ENCODE results near the gene RBPJ.

Gene RBPJ

DNA sequence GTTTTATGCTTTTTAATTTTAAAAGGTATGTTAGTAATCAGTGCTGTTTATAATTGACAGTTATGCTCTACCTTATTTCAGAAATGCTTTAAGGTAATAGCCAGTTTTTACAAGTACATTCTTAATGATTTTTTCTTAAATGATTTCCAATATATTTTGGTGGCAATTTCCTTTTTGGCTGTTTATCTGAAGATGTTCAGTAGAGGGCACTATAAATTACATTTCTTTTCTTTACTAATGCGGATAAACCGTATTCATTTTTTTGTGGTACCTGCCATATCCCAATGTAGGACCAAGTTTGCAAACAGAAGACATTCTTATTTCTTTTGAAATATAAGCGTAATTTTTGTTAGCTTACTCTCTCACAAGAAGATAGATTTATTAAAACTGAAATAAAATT lies 104.0 kb downstream of the RBPJ start:
- no peak overlapping the region for H3K4me3 ChIP-seq (ENCODE audit: low read depth, low read length, poor library complexity, severe bottlenecking)
- H3K9me2 ChIP-seq (ENCODE audit: low read depth, low read length): no peaks in the 10 kb centered on the region
- H4K20me1 ChIP-seq (ENCODE audit: insufficient read depth, low read length): no peaks in the 10 kb centered on the region
- H3K27ac ChIP-seq (ENCODE audit: low read depth, low read length, poor library complexity, severe bottlenecking): no peak overlapping the region
- no peak overlapping the region for H3K9ac ChIP-seq (ENCODE audit: low read length)
- H2AFZ ChIP-seq (ENCODE audit: low read length): no peak overlapping the region
- no peak overlapping the region for H3K4me2 ChIP-seq (ENCODE audit: low read length)
- H3K79me2 ChIP-seq (ENCODE audit: insufficient read depth, low read length): no peaks in the 10 kb centered on the region
- H3K36me3 ChIP-seq (ENCODE audit: insufficient read depth, low read length): peaks cover 31% of the 10 kb centered on the region
- TF ChIP-seq EZH2 (IDR thresholded peaks at IDR 0.05; ENCODE audit: borderline replicate concordance, low read length): no peak
- TF ChIP-seq CTCF (IDR thresholded peaks at IDR 0.05; ENCODE audit: low read length): no peak
- H3K4me1 ChIP-seq (ENCODE audit: insufficient read depth, low read length, severe bottlenecking): no peaks in the 10 kb centered on the region
- no peaks in the 10 kb centered on the region for H3F3A ChIP-seq (ENCODE audit: insufficient read depth, low read length)
- H3K27me3 ChIP-seq (ENCODE audit: insufficient read depth, low read length): no peaks in the 10 kb centered on the region
- no peaks in the 10 kb centered on the region for H3K9me3 ChIP-seq (ENCODE audit: low read length)

DNA sequence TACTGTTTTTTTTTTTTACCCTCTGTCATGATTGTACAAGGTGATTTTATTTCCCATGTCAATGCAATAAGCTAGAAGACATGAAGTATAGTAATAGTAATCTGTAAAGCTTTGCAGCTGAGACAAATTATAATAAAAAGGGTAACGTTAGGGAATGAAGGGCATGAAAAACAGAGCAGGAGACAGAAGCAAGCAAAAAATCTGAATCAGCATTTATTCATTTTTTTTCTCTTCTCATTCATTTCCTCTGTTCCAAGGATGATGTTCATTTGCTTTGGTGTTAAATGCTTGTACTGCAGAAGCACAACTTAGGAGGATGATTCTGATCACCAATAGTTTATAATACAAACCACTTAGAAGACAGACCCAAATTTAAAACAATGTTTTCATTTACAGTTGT lies 105.1 kb downstream of the RBPJ start:
- H3K4me1 ChIP-seq (ENCODE audit: insufficient read depth, low read length, severe bottlenecking): no peaks in the 10 kb centered on the region
- H3K9me3 ChIP-seq (ENCODE audit: low read length): no peaks in the 10 kb centered on the region
- H3K27ac ChIP-seq (ENCODE audit: low read depth, low read length, poor library complexity, severe bottlenecking): no peak overlapping the region
- H3K36me3 ChIP-seq (ENCODE audit: insufficient read depth, low read length): peaks cover 24% of the 10 kb centered on the region
- H3K4me2 ChIP-seq (ENCODE audit: low read length): no peak overlapping the region
- no peak overlapping the region for H2AFZ ChIP-seq (ENCODE audit: low read length)
- H3K9me2 ChIP-seq (ENCODE audit: low read depth, low read length): no peaks in the 10 kb centered on the region
- TF ChIP-seq CTCF (IDR thresholded peaks at IDR 0.05; ENCODE audit: low read length) (no peak), EZH2 (IDR thresholded peaks at IDR 0.05; ENCODE audit: borderline replicate concordance, low read length) (no peak)
- no peak overlapping the region for H3K4me3 ChIP-seq (ENCODE audit: low read depth, low read length, poor library complexity, severe bottlenecking)
- H3K79me2 ChIP-seq (ENCODE audit: insufficient read depth, low read length): no peaks in the 10 kb centered on the region
- no peaks in the 10 kb centered on the region for H4K20me1 ChIP-seq (ENCODE audit: insufficient read depth, low read length)
- no peak overlapping the region for H3K9ac ChIP-seq (ENCODE audit: low read length)
- no peaks in the 10 kb centered on the region for H3F3A ChIP-seq (ENCODE audit: insufficient read depth, low read length)
- no peaks in the 10 kb centered on the region for H3K27me3 ChIP-seq (ENCODE audit: insufficient read depth, low read length)

DNA sequence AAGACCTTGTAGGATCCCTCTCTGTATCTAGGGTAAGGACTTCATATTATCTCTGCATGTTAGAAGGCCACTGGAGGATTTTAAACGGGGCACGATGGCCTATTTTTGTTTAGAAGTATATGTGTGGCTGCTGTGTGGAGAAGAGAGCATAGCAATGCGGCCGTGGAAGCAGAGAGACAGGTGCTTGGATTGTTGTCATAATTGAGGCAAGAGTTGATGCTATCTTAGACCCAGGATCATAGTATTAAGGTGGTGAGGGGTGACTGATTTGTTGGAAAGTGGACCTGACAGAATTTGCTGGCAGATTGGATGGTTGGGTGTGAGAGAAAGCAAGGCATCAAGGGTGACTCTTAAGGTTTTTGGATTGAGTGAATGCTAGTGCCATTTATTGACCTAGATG lies 106.1 kb downstream of the RBPJ start:
- H3K4me1 ChIP-seq (ENCODE audit: insufficient read depth, low read length, severe bottlenecking): no peaks in the 10 kb centered on the region
- no peak overlapping the region for H2AFZ ChIP-seq (ENCODE audit: low read length)
- no peaks in the 10 kb centered on the region for H3K9me2 ChIP-seq (ENCODE audit: low read depth, low read length)
- TF ChIP-seq EZH2 (IDR thresholded peaks at IDR 0.05; ENCODE audit: borderline replicate concordance, low read length) (no peak), CTCF (IDR thresholded peaks at IDR 0.05; ENCODE audit: low read length) (no peak)
- H3K4me3 ChIP-seq (ENCODE audit: low read depth, low read length, poor library complexity, severe bottlenecking): no peak overlapping the region
- H3K4me2 ChIP-seq (ENCODE audit: low read length): no peak overlapping the region
- no peaks in the 10 kb centered on the region for H3F3A ChIP-seq (ENCODE audit: insufficient read depth, low read length)
- no peaks in the 10 kb centered on the region for H4K20me1 ChIP-seq (ENCODE audit: insufficient read depth, low read length)
- peaks cover 22% of the 10 kb centered on the region for H3K36me3 ChIP-seq (ENCODE audit: insufficient read depth, low read length)
- no peak overlapping the region for H3K27ac ChIP-seq (ENCODE audit: low read depth, low read length, poor library complexity, severe bottlenecking)
- no peaks in the 10 kb centered on the region for H3K79me2 ChIP-seq (ENCODE audit: insufficient read depth, low read length)
- H3K9me3 ChIP-seq (ENCODE audit: low read length): no peaks in the 10 kb centered on the region
- no peak overlapping the region for H3K9ac ChIP-seq (ENCODE audit: low read length)
- H3K27me3 ChIP-seq (ENCODE audit: insufficient read depth, low read length): no peaks in the 10 kb centered on the region

All from OCI-LY1 (cell line).